Amniotic epithelial cell (primary cell): ENCODE data around the gene ACP3.

Experiments
- DNase-seq: peaks from one replicate; pipeline ENCODE4 v3.0.0-alpha.2; 2010; ENCODE audit warnings: low read depth

ACP3 gene

GRCh38 chr3:132315851-132316250, 1.4 kb upstream of the ACP3 start:
- DNase-seq: no peak

- DNase-seq: peak; percentile 61
These were observed 1.2 kb downstream of the ACP3 start for GRCh38 chr3:132318451-132318850.

GRCh38 chr3:132321304-132321703, 4.1 kb downstream of the ACP3 start:
- no peak for DNase-seq

- no peak for DNase-seq
These were observed 7.9 kb downstream of the ACP3 start for GRCh38 chr3:132325103-132325606.

- DNase-seq: no peak
These were observed 8.4 kb downstream of the ACP3 start for GRCh38 chr3:132325634-132326033.

GRCh38 chr3:132326251-132326650, 9.0 kb downstream of the ACP3 start:
- no peak for DNase-seq

- no peak for DNase-seq
These were observed 14.9 kb downstream of the ACP3 start for GRCh38 chr3:132332082-132332481.

- peak; percentile 57 for DNase-seq
These were observed 15.3 kb downstream of the ACP3 start for GRCh38 chr3:132332508-132332907.

- DNase-seq: no peak
These were observed 24.5 kb downstream of the ACP3 start for GRCh38 chr3:132341746-132342145.

- DNase-seq: peak; percentile 12
These were observed 25.0 kb downstream of the ACP3 start for GRCh38 chr3:132342183-132342582.

GRCh38 chr3:132342610-132343009, 25.4 kb downstream of the ACP3 start:
- no peak for DNase-seq

- peak; percentile 66 for DNase-seq
These were observed 25.9 kb downstream of the ACP3 start for GRCh38 chr3:132343018-132343612.

- DNase-seq: peak; percentile 24
These were observed 27.6 kb downstream of the ACP3 start for GRCh38 chr3:132344666-132345280.

- peak; percentile 31 for DNase-seq
These were observed 29.9 kb downstream of the ACP3 start for GRCh38 chr3:132346841-132347736.

GRCh38 chr3:132347811-132348210, 30.6 kb downstream of the ACP3 start:
- no peak for DNase-seq

- no peak for DNase-seq
These were observed 31.3 kb downstream of the ACP3 start for GRCh38 chr3:132348531-132348930.

- no peak for DNase-seq
These were observed 33.6 kb downstream of the ACP3 start for GRCh38 chr3:132350814-132351213.

GRCh38 chr3:132351222-132351806, 34.1 kb downstream of the ACP3 start:
- DNase-seq: no peak

- peak; percentile 54 for DNase-seq
These were observed 35.4 kb downstream of the ACP3 start for GRCh38 chr3:132352556-132353143.

- no peak for DNase-seq
These were observed 37.9 kb downstream of the ACP3 start for GRCh38 chr3:132354916-132355702.

- no peak for DNase-seq
These were observed 39.4 kb downstream of the ACP3 start for GRCh38 chr3:132356568-132356967.
